ENCODE data around the gene NQO2.
"Not testable (repeated sequence)": the region's sequence is repeated elsewhere in the genome, so short reads cannot be mapped to it uniquely, and the experiment has no call there.

NQO2 gene

DNA sequence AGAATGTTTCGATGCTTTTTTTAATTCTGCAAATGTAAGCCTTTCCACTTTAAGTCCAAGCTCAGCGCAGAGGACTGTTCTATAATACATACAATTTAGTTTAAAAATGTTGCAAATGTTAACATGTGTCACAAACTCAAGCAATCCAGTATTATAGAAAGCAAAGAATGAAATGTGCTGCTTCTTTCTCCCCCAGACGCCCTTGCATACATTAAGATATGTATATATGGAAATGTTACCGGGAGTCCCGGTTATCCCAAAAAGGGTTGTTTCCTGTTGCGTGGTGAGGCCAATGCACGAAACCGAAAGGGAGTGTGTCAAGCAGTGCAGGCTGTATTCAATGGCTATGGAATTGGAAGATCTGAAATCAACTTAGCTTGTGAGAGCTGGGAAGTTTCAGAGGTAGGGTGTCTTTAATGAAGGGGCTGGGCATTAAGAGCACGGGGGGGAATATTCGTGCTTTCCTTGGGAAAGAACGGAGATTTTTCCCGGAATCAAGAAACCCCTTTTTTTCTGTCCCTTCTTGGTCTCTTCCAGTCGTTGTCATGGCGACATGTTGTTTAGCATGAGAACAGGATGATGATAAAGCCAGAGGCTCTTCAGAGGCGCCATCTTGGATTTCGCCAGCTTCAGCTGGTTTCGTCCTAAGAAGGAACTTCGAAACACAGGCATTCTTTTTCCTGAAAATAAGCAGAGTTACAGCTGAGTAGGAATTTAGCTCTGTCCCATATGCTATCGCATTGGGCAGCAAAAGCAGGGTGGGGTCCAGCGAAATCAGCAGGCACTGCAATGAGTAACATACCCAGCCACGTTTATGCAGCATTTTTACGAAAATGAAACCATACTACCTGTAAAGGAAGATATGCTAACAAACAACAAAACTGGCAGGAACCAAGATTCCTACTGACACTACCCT lies 10.1 kb upstream of the NQO2 start:
- DNase-seq (ENCODE audit: low spot score): peak; percentile 93

DNA sequence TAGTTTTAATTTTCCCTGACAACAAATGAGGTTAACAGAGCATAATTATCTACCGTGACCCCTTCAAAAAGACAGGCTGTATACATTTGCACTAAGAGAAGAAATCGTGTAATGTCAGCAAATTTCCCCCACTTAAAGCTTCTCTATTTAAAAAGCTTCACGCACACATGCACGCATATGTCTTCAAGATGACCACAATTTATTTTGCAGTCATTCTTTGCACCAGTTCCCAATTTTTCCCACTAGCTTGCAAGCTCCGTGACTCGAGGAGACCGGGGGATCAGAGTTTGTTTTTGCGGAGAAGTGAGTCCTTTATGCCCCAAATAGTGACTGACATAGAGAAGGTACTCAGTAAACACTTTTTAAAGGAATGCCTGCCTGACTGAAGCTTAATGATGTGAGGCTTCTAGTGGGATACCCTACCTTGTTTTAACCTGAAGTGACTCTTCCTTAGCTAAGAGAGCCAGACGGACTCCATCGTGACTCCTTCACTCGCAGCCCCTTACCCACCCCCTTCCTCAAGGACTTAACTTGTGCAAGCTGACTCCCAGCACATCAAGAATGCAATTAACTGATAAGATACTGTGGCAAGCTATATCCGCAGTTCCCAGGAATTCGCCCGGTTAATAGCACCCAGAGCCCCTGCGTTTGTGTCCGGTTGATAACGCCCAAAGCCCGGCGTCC lies 9.3 kb upstream of the NQO2 start:
- peak; percentile 26 for DNase-seq (ENCODE audit: low spot score)

DNA sequence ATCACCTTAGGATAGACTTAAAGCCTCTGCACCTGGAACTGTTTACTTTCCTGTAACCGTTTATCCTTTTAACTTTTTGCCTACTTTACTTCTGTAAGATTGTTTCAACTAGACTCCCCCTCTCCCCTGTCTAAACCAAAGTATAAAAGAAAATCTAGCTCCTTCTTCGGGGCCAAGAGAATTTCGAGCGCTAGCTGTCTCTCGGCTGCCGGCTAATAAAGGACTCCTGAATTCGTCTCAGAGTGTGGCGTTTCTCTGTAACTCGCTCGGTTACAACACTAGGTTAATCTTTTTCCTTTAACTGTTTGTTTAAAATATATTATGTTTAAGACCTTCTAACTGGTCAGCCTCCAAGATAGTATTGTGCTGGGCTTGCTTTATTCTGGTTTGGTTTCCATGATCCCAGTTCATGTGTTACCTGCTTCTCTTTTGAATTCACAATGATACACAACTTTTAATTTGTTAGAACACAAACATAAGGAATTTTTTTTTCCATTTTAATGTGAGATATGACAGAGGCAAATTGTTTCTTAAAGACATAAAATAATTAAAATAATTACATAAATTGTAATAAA lies 8.7 kb upstream of the NQO2 start:
- DNase-seq (ENCODE audit: low spot score): no peak

DNA sequence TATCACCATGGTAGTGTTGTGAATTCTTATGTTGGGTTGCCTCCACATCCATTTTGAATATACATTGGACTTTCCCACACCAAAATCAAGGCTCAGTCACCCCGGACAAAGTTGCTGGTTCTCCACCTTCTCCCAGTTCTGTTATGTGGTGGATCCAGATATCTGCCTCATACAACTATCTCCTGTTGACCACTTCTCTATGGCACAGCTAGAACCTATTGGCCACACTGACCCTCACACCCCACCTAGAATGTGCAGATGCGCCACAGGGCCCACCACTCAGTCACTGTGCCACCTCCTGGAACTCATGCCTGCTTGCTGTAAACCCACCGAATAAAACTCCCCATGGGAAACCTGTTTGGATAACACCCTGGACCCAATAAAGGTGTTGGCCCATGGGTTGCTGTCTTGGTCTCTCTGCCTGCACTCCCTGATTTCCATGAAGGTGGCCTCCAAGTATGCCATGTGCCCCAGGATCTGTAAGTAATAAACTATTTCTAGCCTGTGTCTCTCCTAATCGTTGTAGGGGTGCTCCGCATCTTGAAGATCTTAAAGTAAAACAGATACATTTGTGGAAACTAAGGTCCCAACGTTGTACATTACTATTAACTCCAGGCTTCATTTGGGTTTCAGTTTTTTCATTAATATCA lies 7.2 kb upstream of the NQO2 start:
- no peak for DNase-seq (ENCODE audit: low spot score)

DNA sequence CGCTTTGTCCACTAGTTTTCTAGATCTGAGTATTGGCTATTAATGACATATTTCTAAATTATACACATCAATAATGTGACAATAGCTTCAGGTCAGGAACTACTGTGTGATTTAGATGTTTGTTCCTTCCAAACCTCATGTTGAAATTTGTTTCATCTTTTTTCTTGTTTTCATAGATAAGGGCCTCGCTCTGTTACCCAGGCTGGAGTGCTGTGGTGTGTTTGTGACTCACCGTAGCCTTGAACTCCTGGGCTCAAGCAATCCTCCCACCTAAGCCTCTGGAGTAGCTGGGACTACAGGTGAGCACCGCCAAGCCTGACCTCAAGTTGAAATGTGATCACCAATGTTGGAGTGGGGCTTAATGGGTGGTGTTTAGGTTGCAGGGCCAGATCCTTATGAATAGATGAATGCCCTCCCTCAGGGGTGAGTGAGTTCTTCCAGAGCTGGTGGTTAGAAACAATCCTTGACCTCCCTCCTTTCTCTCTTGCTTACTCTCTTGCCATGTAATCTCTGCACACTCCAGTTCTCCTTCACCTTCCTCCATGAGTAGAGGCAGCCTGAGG lies 5.9 kb upstream of the NQO2 start:
- no peak for DNase-seq (ENCODE audit: low spot score)

DNA sequence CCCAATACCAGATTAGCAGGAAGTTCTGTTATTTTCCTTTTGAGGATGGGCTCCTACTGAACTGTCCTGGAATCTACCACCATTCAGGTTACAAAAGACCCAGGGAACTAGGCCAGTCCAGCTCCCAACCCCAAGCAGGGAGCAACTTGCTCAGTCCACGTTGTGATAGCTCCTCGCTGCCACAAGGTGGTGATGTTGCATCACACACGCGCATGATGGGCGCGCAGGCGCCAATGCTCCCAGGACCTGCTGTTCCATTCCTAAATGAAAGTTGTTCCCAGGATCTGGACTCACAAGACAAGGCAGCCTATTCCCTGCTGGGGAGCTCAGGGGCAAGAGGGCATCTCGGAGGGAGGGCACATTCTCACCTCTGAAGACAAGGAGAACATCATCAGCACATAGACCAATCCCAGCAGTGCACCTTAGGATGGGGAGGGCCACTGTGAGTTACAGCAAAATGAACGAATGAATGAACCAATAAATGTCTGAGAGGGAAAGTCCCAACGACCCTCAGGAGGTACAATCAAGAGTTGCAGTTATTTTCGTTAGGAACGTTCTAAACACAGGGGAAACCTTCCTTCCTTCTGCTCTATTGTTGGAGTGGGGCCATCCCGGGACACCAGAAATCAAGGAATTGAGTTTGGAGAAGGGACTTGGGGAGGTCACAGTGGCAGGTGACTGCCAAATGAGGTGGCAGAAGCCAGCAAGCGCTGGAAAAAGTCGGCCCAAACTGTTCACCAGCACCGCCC lies 1.3 kb upstream of the NQO2 start:
- peak; percentile 52 for DNase-seq (ENCODE audit: low spot score)

DNA sequence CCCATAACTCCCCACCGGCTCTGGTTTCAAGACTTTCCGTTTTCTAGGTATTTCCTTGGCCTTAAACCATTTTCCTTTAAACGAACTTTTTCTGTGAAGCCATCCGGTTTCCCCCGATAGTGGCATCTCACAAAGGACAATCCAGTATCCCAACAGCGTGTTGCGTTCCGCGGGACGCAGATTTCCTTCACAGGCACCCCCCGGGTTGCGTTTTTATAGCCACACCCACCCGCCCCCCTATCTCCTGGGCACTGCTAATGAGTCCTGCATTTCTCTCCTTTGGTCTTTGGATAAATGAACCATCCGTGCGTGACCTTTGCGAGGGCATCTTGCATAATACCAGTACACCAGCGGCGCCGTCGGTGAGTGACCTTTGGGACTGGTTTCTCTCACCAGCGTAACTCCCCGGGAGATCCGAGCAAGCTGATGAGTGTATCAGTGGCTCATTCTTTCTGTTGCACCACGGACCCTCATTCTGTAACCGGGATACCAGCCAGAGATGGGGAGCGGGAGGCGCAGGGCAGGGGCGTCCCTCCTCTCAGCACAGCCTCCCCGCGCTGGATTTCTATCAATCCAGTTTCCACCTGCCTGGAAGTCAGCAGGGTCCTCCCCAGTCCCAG lies 586 bp upstream of the NQO2 start:
- DNase-seq (ENCODE audit: low spot score): no peak

DNA sequence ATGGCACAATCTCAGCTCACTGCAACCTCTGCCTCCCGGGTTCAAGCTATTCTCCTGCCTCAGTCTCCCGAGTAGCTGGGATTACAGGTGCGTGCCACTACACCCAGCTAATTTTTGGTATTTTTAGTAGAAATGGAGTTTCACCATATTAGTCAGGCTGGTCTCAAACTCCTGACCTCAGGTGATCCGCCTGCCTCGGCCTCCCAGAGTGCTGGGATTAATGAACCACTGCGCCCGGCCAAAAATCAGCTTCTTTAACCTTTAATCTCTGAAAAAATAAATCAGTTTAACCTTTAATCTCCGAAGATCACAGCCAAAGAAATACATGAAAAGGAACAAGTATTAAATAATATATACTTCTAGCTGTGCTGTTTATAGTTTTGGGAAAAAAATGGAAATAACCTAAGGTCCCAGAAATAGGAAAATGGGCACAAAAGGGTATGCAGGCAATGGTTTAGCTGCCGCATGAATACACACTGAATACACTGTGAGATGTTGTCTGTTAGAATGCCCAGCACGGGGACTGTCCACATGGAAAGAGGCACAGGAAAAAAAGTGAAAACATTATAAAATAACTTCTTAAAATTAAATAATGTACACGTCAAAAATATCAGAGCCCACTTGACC lies 1.6 kb downstream of the NQO2 start:
- DNase-seq (ENCODE audit: low spot score): no peak

DNA sequence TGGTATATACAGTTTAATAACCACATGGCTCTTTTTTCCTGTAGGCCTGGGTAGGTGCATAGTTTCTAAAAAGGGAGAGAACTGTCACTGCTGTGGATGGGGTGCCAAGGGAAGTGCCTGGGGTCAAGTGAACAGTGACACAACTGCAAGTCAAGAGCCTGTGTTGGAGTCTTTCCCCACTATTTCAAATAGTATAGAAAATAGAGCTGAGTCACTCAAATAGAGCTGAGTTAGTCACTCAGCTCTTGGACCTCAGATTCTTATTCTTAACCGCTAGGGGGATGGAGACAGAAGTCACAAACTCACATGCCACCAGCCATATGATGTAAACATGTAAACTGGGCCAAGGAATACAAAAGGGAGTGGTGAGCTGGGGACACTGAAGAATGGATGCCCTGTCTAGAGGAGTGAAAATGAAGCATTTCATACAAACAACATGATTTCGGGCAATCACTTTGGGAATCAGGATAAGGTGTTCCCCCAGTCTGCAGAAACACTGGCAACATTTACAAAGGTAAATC lies 2.1 kb downstream of the NQO2 start:
- DNase-seq (ENCODE audit: low spot score): peak; percentile 69

DNA sequence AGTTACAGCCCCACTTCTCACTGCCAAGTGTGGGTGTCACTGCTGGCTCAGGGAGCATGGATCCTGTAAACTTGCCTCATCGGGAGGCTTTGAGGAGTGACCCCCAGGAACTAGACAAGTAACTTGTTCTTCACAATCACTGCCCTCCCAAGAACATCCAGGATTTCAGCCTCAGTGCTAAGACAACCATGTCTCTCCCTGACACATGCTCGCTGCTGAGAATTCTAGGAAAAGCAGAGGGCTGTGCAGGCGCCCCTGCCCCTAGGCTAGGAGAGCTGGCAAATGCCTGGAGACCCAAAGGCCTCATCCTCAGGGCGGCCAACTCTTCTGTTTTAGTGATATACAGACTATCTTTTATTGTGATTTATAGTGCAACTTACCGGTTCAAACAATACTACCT lies 3.5 kb downstream of the NQO2 start:
- not testable (repeated sequence) for DNase-seq (ENCODE audit: low spot score)

DNA sequence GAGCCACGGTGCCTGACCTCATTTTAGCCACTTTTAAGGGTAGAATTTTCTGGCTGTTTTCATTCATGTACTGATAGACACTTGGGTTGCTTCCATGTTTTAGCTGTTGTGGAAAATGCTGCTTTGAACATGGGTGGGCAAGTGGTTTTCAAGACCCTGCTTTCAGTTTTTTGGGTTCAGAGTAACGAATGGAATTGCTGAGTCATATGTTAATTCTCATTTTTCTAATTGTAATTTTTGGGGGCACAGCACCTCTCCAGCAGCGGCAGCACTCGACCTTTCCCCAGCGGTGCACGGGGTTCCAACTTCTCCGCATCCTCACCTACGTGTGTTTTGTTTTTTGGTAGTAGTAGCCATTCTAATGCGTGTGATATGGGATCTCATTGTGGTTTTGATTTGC lies 5.4 kb downstream of the NQO2 start:
- no peak for DNase-seq (ENCODE audit: low spot score)

DNA sequence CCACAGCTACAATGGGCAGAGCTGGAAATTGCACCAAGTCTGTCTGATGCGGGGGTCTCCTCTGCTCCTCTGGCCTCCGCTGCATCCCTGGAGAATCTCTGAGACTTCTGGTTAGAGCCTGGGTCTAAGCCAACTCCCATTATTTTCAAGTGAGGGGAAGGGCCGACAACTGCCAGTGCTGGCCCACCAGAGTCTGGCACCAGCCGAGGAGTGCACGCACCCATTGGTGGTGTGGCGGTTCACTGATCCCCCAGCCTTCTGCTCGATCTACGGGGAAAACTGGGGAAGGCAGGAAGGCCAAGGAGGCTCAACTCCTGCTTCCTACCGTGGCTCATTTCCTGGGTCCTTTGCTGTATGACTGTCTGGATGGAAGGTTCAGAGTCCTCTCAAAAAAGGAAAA lies 6.2 kb downstream of the NQO2 start:
- DNase-seq (ENCODE audit: low spot score): no peak

DNA sequence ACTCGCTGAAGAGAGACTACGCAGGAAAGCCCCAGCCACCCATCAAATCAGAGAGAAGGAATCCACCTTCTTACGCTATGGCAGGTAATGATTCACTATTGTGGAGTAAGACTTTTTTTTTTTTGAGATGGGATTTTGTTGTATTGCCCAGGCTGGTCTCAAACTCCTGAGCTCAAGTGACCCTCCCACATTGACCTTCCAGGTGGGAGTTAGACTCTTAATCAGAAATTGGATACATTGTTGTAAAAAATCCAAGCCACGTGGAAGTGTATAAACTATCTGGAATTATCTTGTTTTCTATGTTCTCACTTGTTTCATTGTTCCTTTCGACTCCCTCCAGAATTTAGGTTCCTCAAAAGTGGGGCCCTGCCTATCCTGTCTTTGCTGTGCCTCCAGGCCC lies 6.8 kb downstream of the NQO2 start:
- DNase-seq (ENCODE audit: low spot score): no peak

DNA sequence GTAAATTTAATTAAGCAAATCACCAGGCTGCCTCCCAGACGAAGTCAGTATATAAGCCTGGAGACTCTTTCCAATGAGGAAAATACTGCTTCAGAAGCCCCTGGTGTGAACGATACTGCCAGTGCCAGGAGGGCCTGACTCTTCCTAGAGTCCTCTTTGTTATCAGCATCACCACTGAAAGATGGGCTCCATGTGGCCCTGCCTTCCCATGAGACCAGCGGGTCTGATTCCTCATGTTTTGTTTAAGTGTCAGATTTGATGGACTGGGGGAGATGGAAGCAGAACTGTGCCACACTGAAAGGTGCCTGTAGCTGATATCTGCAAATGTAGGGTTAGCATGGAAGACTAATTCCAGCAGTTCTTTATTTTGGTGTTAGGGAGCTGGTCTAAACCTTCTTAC lies 7.9 kb downstream of the NQO2 start:
- DNase-seq (ENCODE audit: low spot score): no peak

DNA sequence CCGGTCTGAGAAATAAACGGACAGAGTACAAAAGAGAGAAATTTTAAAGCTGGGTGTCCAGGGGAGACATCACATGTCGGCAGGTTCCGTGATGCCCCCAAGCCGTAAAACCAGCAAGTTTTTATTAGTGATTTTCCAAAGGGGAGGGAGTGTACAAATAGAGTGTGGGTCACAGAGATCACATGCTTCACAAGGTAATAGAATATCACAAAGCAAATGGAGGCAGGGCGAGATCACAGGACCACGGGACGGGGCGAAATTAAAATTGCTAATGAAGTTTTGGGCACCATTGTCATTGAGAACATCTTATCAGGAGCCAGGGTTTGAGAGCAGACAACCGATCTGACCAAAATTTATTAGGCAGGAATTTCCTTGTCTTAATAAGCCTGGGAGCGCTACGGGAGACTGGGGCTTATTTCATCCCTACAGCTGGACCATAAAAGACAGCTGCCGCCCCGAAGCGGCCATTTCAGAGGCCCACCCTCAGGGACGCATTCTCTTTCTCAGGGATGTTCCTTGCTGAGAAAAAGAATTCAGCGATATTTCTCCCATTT lies 9.1 kb downstream of the NQO2 start:
- DNase-seq (ENCODE audit: low spot score): not testable (repeated sequence)

DNA sequence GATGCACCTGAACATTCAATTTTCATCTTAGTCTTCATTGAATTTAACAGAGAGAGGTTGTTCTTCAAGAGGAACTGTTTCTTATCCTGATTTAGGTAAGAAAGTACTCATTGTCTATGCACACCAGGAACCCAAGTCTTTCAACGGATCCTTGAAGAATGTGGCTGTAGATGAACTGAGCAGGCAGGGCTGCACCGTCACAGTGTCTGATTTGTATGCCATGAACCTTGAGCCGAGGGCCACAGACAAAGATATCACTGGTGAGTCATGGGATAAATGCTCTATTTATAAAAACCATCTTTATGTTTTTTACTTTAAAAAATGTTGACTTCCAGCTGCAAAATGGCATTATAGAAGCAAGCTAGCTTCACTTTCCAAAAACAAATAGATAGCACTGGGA lies 10.2 kb downstream of the NQO2 start:
- DNase-seq (ENCODE audit: low spot score): no peak

DNA sequence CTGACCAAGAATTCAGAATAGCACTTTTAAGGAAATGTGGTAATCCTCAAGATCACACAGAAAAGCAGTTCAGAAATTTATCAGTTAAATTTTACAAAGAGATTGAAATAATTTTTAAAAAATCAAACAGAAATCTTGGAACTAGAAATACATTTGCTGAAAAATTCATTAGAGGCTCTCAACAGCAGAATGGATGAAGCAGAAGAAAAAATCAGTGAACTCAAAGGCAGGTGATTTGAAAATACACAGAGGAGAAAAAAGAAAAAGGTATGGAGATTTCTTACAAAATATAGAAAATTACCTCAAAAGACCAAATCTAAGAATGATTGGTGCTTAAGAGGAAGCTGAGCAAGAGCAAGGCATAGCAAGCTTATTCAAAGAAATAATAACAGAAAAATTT lies 11.5 kb downstream of the NQO2 start:
- no peak for DNase-seq (ENCODE audit: low spot score)

DNA sequence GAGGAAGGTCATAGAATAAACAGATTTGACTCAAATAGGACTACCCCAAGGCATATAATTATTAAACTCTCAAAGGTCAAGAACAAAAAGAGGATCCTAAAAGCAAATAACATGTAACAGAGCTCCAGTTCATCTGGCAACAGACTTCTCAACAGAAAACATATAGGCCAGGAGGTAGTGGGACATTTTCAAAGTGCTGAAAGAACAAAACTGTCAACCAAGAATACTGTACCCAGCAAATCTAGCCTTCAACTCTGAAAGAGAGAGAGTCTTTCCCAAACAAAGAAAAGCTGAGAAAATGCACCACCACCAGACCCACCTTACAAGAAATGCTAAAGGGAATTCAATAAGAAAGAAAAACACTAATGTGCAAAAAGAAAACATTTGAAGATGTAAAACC lies 11.9 kb downstream of the NQO2 start:
- no peak for DNase-seq (ENCODE audit: low spot score)

DNA sequence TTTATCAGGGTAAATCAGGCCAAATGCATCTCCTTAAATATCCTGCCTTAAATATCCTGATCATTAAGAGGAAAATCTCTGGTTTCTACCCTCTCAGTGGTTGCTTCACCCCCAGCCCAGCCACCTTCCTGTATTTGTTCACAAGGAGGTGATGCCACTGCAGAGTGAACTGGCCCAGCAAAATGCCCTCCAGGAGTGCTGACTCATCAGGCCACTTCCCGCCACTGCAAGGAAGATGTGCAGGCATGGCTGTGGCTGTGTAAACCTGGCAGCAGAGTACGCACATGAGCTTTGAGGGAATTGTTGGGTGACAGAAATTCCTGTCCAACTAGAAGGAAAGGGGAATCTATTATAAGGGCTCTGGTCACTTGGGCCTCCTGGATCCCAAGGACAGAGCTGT lies 13.8 kb downstream of the NQO2 start:
- DNase-seq (ENCODE audit: low spot score): no peak

All from CD4-positive, alpha-beta T cell treated with Interleukin-15 for 4 hours (primary cell).